ENCODE data around the gene SLC6A18.

- TF ChIP-seq SAP30 (IDR thresholded peaks at IDR 0.05; ENCODE audit: borderline replicate concordance, insufficient read depth, low read depth, low read length, poor library complexity, severe bottlenecking) (no peak), ZEB2 (IDR thresholded peaks at IDR 0.05) (no peak), ZKSCAN8 (CRISPR knock-in tag; IDR thresholded peaks at IDR 0.05) (no peak)
These were observed 63.5 kb downstream of the SLC6A18 start for GRCh38 chr5:1288439-1289335.

Data from K562 (cell line).